KMS-11 (cell line): ENCODE results near the gene ADH1C.

Experiments
- H2AFZ ChIP-seq: fragments of 200-600 bp; sonication (generic); 2 replicates; pipeline ENCODE4 v1.6.1; 2016; ENCODE audit warnings: antibody characterized with exemption, mixed run types, low read depth
- H3K27ac ChIP-seq: fragments of 200-600 bp; sonication (generic); 2 replicates; pipeline ENCODE4 v1.6.1; 2016; ENCODE audit warnings: mild to moderate bottlenecking, mixed run types
- H3K27me3 ChIP-seq: fragments of 200-600 bp; sonication (generic); 2 replicates; pipeline ENCODE4 v1.6.1; 2017; ENCODE audit warnings: mild to moderate bottlenecking, low read depth, mixed run types, moderate library complexity; ENCODE audit not compliant: insufficient read depth
- H3K36me3 ChIP-seq: fragments of 200-600 bp; sonication (generic); 2 replicates; pipeline ENCODE4 v1.6.1; 2017; ENCODE audit warnings: mild to moderate bottlenecking, mixed run types; ENCODE audit not compliant: insufficient read depth
- H3K4me1 ChIP-seq: fragments of 200-600 bp; sonication (generic); 2 replicates; pipeline ENCODE4 v1.6.1; 2016; ENCODE audit warnings: mild to moderate bottlenecking, low read depth, mixed run types; ENCODE audit not compliant: poor library complexity, severe bottlenecking
- H3K4me2 ChIP-seq: fragments of 200-600 bp; sonication (generic); 2 replicates; pipeline ENCODE4 v1.7.0; 2016; ENCODE audit warnings: mild to moderate bottlenecking, mixed run types
- H3K4me3 ChIP-seq: fragments of 200-600 bp; sonication (generic); IDR thresholded peaks from 2 replicates; pipeline ENCODE4 v1.6.1; 2017; ENCODE audit warnings: low read depth, low read length, mixed read lengths; ENCODE audit not compliant: insufficient read depth
- H3K79me2 ChIP-seq: fragments of 200-600 bp; sonication (generic); 2 replicates; pipeline ENCODE4 v1.6.1; 2016; ENCODE audit warnings: low read depth, mixed run types; ENCODE audit not compliant: insufficient read depth
- H3K9ac ChIP-seq: fragments of 200-600 bp; sonication (generic); 2 replicates; pipeline ENCODE4 v1.6.1; 2016; ENCODE audit warnings: mild to moderate bottlenecking, mixed run types
- H4K20me1 ChIP-seq: fragments of 200-600 bp; sonication (generic); 2 replicates; pipeline ENCODE4 v1.6.1; 2016; ENCODE audit warnings: mild to moderate bottlenecking, mixed run types; ENCODE audit not compliant: insufficient read depth
- TF ChIP-seq, protein P1 (sequence below): fragments of 200-600 bp; sonication (generic); conservative IDR thresholded peaks from 2 replicates; pipeline ENCODE4 v1.6.1; 2017; ENCODE audit warnings: low read depth, mild to moderate bottlenecking, antibody characterized with exemption, low read length, moderate library complexity, mixed read lengths

Gene ADH1C

DNA sequence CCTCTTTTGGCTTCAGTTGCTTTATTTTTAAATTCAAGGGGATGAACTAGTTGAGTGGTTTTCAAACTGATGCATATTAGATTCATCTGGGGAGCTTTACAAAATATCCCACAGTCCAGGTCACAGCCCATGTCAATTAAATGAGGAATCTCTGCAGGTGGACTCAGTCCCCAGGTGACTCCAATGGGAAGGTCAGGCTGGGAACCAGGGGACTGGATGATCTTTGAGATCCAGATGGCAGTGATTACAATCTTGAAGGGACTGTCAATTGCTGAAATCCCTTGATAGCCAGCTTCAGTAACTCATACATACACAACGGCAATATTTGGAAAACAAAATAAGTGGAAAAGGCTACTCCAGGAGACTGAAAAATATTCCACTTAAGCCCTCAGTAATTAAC is 38.3 kb downstream of the ADH1C start:
- no peaks in the 10 kb centered on the region for H3K36me3 ChIP-seq
- no peaks in the 10 kb centered on the region for H3K79me2 ChIP-seq
- TF ChIP-seq, protein P1, sequence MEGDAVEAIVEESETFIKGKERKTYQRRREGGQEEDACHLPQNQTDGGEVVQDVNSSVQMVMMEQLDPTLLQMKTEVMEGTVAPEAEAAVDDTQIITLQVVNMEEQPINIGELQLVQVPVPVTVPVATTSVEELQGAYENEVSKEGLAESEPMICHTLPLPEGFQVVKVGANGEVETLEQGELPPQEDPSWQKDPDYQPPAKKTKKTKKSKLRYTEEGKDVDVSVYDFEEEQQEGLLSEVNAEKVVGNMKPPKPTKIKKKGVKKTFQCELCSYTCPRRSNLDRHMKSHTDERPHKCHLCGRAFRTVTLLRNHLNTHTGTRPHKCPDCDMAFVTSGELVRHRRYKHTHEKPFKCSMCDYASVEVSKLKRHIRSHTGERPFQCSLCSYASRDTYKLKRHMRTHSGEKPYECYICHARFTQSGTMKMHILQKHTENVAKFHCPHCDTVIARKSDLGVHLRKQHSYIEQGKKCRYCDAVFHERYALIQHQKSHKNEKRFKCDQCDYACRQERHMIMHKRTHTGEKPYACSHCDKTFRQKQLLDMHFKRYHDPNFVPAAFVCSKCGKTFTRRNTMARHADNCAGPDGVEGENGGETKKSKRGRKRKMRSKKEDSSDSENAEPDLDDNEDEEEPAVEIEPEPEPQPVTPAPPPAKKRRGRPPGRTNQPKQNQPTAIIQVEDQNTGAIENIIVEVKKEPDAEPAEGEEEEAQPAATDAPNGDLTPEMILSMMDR, result no peak
- H3K4me3 ChIP-seq, result no peak overlapping the region
- H3K4me1 ChIP-seq, result no peaks in the 10 kb centered on the region
- H3K27ac ChIP-seq, result no peak overlapping the region
- no peaks in the 10 kb centered on the region for H4K20me1 ChIP-seq
- no peak overlapping the region for H3K9ac ChIP-seq
- H2AFZ ChIP-seq, result no peak overlapping the region
- H3K4me2 ChIP-seq, result no peak overlapping the region
- H3K27me3 ChIP-seq, result no peaks in the 10 kb centered on the region

DNA sequence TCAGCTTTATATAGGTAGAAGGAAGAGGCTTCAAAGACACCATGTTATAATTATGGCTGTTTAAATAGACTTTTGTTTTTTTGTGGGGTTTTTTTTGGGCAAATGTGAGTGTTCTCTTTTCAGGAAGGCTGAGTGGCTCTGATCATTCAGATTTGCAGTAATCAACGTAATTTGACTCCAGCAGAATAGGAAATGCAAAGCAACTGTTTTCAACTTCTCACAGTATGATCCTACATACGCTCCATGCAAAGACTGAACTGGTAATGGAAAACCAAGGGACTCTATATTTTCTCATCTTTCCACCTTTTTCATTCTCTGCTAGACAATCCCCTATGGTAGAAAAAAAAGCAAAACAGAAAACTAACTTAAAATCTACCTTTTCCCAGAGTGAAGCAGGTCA is 42.2 kb downstream of the ADH1C start:
- Histone ChIP-seq H3K9ac (no peak overlapping the region), H4K20me1 (no peaks in the 10 kb centered on the region), H3K27me3 (no peaks in the 10 kb centered on the region), H3K36me3 (no peaks in the 10 kb centered on the region), H3K4me2 (no peak overlapping the region), H2AFZ (no peak overlapping the region), H3K4me1 (no peaks in the 10 kb centered on the region), H3K4me3 (no peak overlapping the region), H3K27ac (no peak overlapping the region), H3K79me2 (no peaks in the 10 kb centered on the region; the same call in 1 of the 2 replicates)
- TF ChIP-seq, protein P1, result no peak

DNA sequence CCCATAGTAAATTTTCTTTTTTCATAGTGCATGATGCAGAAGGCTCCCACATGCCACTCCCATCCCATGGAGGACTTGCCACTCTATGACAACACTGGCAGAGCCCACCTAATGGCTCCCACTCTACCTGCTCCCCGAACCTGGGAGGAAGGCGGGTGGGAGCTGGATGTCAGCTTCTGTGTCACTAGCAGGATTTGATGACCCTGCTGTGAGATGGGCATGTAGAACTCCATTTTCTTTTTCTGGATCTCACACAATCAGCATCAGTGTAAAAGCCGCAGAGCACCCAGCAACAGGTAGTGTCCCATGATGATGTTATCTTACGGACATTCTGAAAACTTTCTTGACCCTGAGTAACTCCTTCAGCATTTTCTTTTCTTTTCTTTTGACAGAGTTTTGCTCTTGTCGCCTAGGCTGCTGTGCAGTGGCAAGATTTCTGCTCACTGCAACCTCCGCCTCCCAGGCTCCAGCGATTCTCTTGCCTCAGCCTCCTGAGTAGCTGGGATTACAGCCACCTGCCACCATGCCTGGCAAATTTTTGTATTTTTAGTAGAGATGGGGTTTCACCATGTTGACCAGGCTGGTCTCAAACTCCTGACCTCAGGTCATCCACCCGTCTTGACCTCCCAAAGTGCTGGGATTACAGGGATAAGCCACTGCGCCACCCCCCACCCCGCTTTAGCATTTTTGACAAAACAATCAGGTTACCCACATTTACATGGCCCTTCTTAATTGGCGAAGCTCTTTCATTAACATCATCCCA is 46.7 kb downstream of the ADH1C start:
- Histone ChIP-seq H4K20me1 (no peaks in the 10 kb centered on the region), H3K4me1 (no peaks in the 10 kb centered on the region), H3K36me3 (no peaks in the 10 kb centered on the region), H3K4me3 (no peak overlapping the region), H3K4me2 (no peak overlapping the region), H3K79me2 (no peaks in the 10 kb centered on the region; the same call in 1 of the 2 replicates), H3K27me3 (no peaks in the 10 kb centered on the region), H3K9ac (no peak overlapping the region), H3K27ac (no peak overlapping the region), H2AFZ (no peak overlapping the region)
- TF ChIP-seq, protein P1, result no peak

DNA sequence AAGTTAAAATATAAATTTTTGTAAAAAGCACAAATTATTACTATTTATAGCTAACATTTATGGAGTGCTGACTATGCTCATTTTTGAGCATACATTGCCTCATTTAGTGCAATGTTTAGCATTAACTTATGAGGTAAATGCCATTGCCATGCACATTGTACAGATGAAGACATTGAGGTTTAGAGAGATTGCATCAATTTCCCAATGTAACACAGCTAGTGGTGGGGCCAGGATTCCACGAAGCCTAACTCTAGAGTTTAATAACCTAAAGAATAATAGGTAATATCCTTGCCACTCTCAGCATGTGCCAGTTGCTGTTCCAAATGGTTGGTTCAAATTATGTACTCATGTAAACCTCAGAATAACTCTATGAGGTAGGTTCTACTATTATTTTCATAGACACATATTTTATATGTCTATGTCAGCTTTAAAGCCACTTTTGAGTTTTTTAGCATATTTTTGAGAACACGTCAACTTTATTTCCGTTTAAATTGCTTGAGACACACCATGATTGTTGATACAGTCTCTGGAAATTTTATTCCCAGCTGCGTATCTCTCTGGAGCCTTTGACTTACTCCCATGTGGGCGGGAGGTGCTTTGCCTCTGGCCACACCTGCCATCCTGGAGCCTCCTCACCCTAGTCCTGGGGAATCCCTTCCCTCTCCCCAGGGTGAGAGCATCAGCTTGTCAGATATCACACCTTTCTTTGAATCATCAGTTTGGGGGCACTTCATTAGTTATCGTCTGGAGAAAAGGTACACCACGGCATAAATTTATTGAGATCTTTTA is 51.0 kb downstream of the ADH1C start:
- TF ChIP-seq, protein P1, result no peak
- H2AFZ ChIP-seq, result no peak overlapping the region
- no peaks in the 10 kb centered on the region for H4K20me1 ChIP-seq
- H3K27ac ChIP-seq, result no peak overlapping the region
- no peaks in the 10 kb centered on the region for H3K27me3 ChIP-seq
- H3K9ac ChIP-seq, result no peak overlapping the region
- H3K4me1 ChIP-seq, result no peaks in the 10 kb centered on the region
- H3K36me3 ChIP-seq, result no peaks in the 10 kb centered on the region
- H3K79me2 ChIP-seq, result no peaks in the 10 kb centered on the region
- H3K4me3 ChIP-seq, result no peak overlapping the region
- no peak overlapping the region for H3K4me2 ChIP-seq
